Small intestine (tissue), 7 donors: ENCODE results near the gene LIMA1. TPM values are rescaled to one million over a fixed set of nuclear protein-coding genes. Genes with fewer than 3 reads are reported as not detected.
"Not testable (repeated sequence)": the region's sequence is repeated elsewhere in the genome, so short reads cannot be mapped to it uniquely, and the experiment has no call there.

Source experiments
- DNase-seq, 2 donors: peaks; one replicate each; pipeline versions ENCODE4 v3.0.0 to v3.0.0-alpha.2; 2013
- FAIRE-seq: peaks from 2 replicates; lab custom pipeline; 2012; peaks lifted over from hg19 to GRCh38; lab: Jason Lieb, UNC
- H3K27ac ChIP-seq, 3 donors: one replicate each; pipeline ENCODE4 v1.5.1; 2013; ENCODE audit warnings: low read length in 2 of 3, mild to moderate bottlenecking in 2 of 3, control low read depth in 1 of 3, inconsistent platforms in 1 of 3, low read depth in 1 of 3, moderate library complexity in 1 of 3
- H3K27me3 ChIP-seq, 3 donors: one replicate each; pipeline ENCODE4 v1.6.1; 2013; ENCODE audit warnings: low read length in 3 of 3, inconsistent platforms in 1 of 3; ENCODE audit not compliant: control insufficient read depth in 3 of 3, insufficient read depth in 3 of 3
- H3K36me3 ChIP-seq, 3 donors: one replicate each; pipeline ENCODE4 v1.6.1; 2013; ENCODE audit warnings: low read length in 3 of 3, inconsistent platforms in 1 of 3, low read depth in 1 of 3, mild to moderate bottlenecking in 1 of 3, moderate library complexity in 1 of 3; ENCODE audit not compliant: control insufficient read depth in 3 of 3, insufficient read depth in 2 of 3
- H3K4me1 ChIP-seq, 3 donors: one replicate each; pipeline ENCODE4 v1.6.1; 2013; ENCODE audit warnings: low read length in 2 of 3, inconsistent platforms in 1 of 3, low read depth in 1 of 3, mild to moderate bottlenecking in 1 of 3, moderate library complexity in 1 of 3; ENCODE audit not compliant: control insufficient read depth in 3 of 3, insufficient read depth in 2 of 3
- H3K4me3 ChIP-seq, 3 donors: one replicate each; pipeline ENCODE4 v1.5.1; 2013; ENCODE audit warnings: low read length in 3 of 3, control low read depth in 1 of 3, inconsistent platforms in 1 of 3, low read depth in 1 of 3, mild to moderate bottlenecking in 1 of 3, moderate library complexity in 1 of 3
- H3K9me3 ChIP-seq, 2 donors: one replicate each; pipeline ENCODE4 v1.6.1; 2013; ENCODE audit warnings: low read depth in 1 of 2, low read length in 1 of 2; ENCODE audit not compliant: control insufficient read depth in 2 of 2, insufficient read depth in 1 of 2
- WGBS, 3 donors: extraction: QIAGEN DNeasy Blood & Tissue Kit; methylation state at CpG; one replicate each; pipeline ENCODE4 v1.1.7; 2013; 5-methylcytosine and 5-hydroxymethylcytosine counted together
- polyA plus RNA-seq, 4 donors: library from polyadenylated mRNA; stranded (reverse) in 3 of 4; unstranded in 1 of 4; fragments of 200-250 nt in 3 of 4; fragments of 120-200 nt in 1 of 4; gene quantifications; one replicate each; pipeline versions ENCODE4 v1.2.1 to v1.2.3, GENCODE V29; 2013
- donor health status: healthy with polysubstance abuse.
- donor health status: control.
- donor health status: control.
- donor health status: Bipolar disorder and iron deficiency.
- donor health status: healthy.

The LIMA1 gene
- polyA plus RNA-seq, 4 donors = 89.7 to 219 (median 114) TPM

DNA sequence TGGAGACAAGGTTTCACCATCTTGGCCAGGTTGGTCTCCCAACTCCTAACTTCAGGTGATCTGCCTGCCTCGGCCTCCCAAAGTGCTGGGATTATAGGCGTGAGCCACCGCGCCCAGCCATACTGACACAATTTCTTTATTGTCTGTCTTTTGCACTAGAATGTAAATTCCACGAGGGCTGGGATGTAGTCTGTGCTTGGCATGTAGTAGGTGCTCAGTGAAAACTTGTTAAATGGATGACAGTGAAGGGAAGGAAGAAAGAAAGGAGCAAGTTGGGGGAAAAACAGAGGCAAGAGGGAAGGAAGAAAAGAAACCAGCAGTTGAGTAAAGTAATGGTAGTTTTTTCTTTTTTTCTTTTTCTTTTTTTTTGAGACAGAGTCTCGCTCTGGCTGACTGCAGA lies 53.1 kb downstream of the LIMA1 start:
- Histone ChIP-seq H3K36me3 (peaks cover 0 to 64% (median 16%) of the 10 kb centered on the region in 3 donors), H3K27me3 (no peaks in the 10 kb centered on the region), H3K9me3 (no peaks in the 10 kb centered on the region), H3K27ac (no peak overlapping the region), H3K4me1 (peaks cover 0 to 3% (median 0%) of the 10 kb centered on the region in 3 donors), H3K4me3 (no peak overlapping the region)
- FAIRE-seq = no peak
- 90 to 95% (median 92%) methylated on average over 6 of the region's 6 CpGs for WGBS, 3 donors
- DNase-seq = no peak

DNA sequence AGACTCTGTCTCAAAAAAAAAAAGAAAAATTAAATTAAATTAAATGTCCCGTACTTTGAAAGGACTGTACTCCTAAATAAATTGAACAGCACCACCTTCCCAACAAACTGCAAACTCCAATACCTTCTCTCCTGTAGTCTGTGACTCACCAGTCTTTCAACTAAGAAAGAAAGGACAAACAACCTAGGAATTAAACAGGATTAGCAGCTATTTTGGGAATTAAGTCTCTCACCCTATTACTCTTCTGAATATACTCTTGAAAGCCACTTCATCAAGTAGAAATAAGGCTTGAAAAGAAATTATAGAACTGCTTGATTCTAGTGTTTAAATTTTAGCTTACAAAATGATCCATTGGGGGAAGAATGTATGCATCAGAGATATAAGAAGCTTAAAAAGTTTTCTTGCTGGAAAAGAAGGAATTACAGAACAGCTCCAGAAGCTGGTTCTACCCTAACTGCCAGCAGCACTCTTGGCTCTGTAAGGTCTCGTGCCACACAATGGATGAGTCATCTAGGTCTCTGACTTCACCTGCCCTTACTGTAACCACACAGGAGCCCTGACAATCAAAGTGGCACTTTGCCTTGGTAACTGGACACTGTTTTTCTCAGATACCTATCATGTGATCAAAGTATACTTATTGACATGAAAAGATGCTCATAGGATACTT lies 59.2 kb downstream of the LIMA1 start:
- WGBS, 3 donors = 42 to 70% (median 48%) methylated on average over 2 of the region's 2 CpGs
- H3K36me3 ChIP-seq = peaks cover 0 to 46% (median 10%) of the 10 kb centered on the region in 3 donors
- peaks cover 0 to 26% (median 0%) of the 10 kb centered on the region in 3 donors for H3K4me1 ChIP-seq
- H3K27ac ChIP-seq = peak overlapping the region in 1 of 3 donors; percentile 32
- no peaks in the 10 kb centered on the region for H3K9me3 ChIP-seq
- no peaks in the 10 kb centered on the region for H3K27me3 ChIP-seq
- FAIRE-seq (no peak), DNase-seq (peak; percentile 67 to 73)
- no peak overlapping the region for H3K4me3 ChIP-seq

DNA sequence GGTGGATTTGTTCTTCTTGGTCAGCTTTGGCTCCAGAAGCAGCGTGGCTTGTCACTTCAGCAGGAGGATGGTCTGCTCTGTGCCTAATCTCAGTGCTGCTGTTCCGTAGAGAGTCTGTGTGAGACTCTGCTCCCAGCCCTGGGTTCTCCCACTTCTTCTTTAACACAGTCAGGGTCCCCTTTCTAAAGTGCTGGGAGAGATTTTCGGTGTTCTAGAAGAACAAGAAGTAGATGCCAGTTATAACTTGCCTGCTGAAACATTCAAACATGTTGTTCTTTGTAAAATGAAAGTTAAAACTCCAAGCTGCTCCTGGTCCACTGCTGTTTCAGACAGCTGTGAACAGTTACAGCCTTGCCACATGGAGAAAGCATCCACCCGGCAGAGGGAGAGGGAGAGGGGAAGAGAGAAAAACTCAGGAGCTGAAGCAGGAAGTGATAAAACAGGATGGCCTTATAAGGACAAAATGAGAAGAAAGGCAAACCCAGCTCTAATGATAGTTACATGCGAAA lies 61.0 kb downstream of the LIMA1 start:
- no peaks in the 10 kb centered on the region for H3K9me3 ChIP-seq
- H3K36me3 ChIP-seq = peaks cover 0 to 49% (median 9%) of the 10 kb centered on the region in 3 donors
- peaks cover 0 to 26% (median 0%) of the 10 kb centered on the region in 3 donors for H3K4me1 ChIP-seq
- peak overlapping the region; percentile 2 to 41 (median 4) for H3K4me3 ChIP-seq
- peak overlapping the region; percentile 7 to 76 (median 69) for H3K27ac ChIP-seq
- DNase-seq (peak in 1 of 2 donors; percentile 66), FAIRE-seq (no peak)
- 19 to 69% (median 44%) methylated on average over 5 of the region's 5 CpGs for WGBS, 3 donors
- no peaks in the 10 kb centered on the region for H3K27me3 ChIP-seq

DNA sequence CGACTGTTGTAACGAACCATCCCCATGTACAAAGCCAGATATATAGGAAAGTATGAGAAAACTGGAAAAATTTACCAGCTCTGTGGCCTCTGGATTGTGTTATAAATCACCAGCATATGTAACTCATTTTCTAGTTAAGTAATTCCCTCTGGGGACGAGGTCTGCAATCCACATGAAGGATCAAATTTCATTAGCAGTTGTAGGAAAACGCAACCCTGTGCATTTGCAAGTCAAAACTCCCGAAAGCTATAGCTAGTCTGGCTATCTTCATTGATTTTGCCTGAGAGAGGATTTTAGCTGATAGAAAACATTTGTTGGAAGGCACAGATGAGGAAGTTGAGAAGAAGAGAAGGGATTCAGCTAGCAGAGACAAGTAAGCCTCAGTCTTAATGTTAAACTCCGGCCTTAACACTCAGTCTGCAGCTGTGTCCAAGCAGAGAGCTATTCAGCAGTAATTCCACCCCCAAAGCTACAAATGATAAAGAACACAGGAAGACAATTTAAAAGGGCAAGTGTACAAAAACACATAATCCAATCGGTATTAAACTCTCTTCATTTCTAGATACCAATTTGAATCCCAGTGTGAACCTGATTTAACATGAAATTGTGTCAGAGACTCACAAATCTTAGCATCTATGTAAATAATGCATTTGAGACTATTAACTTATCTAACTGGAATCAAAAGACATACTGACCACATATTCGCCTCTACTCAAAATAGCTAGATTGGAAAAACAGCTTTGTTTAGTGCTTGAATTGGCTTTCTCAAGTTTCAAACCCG lies 61.9 kb downstream of the LIMA1 start:
- H3K4me1 ChIP-seq = peaks cover 0 to 26% (median 0%) of the 10 kb centered on the region in 3 donors
- no peaks in the 10 kb centered on the region for H3K27me3 ChIP-seq
- DNase-seq (peak in 1 of 2 donors; percentile 49), FAIRE-seq (no peak)
- WGBS, 3 donors = 29 to 69% (median 47%) methylated on average over 9 of the region's 9 CpGs
- no peaks in the 10 kb centered on the region for H3K9me3 ChIP-seq
- H3K27ac ChIP-seq = peak overlapping the region; percentile 32 to 76 (median 69)
- H3K4me3 ChIP-seq = peak overlapping the region in 2 of 3 donors; percentile 4 to 41
- peaks cover 0 to 53% (median 11%) of the 10 kb centered on the region in 3 donors for H3K36me3 ChIP-seq

DNA sequence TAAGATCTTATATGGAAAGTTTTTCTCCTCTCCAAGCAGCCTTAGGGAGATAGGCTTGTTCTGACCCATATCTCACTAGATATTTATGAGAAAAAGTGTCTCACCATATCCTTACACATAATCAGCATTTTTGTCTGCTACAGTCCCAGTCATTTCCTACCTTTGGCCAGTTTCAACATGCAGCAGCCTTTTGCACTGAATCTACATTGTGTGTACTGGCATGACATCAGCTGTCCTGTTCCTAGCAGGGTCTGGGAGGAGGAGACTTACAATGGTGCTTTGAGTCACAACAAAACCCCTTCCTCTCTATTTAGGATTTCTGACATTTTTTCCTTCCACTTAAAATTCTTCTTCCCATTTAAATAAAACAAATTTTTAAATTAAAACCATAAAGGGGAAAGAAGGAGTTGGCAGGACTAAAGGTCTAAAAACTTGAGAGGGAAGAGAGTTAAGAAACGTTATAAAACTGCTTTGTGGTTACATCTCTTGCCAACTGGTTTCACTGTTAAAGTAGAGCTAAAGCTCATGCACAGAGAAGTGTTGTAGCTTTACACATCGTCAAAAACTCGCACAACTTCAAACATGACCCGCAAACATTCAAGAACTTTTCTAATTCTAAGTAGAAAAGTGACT lies 62.8 kb downstream of the LIMA1 start:
- H3K27me3 ChIP-seq = no peaks in the 10 kb centered on the region
- no peak for FAIRE-seq
- H3K4me3 ChIP-seq = peak overlapping the region in 1 of 3 donors; percentile 41
- H3K4me1 ChIP-seq = peaks cover 0 to 26% (median 0%) of the 10 kb centered on the region in 3 donors
- peak in 1 of 2 donors; percentile 26 for DNase-seq
- peaks cover 0 to 56% (median 11%) of the 10 kb centered on the region in 3 donors for H3K36me3 ChIP-seq
- no peaks in the 10 kb centered on the region for H3K9me3 ChIP-seq
- 27 to 58% (median 38%) methylated on average over 4 of the region's 4 CpGs for WGBS, 3 donors
- H3K27ac ChIP-seq = peak overlapping the region in 2 of 3 donors; percentile 66 to 76

DNA sequence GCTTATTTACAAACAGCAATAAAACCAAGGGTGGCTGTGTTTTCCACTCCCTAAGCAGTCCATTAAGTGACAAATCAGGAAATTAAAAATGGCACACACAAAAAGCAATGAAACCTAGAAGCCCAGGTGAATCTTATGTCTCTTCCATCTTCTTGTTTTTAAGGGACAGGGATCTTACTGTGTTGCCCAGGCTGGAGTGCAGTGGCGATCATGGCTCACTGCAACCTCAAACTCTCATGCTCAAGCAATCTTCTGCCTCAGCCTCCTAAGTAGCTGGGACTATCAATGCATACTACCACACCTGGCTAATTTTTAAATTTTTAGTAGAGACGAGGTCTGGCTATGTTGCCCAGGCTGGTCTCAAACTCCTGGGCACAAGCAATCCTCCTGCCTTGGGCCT lies 63.8 kb downstream of the LIMA1 start:
- H3K4me1 ChIP-seq = peaks cover 0 to 26% (median 0%) of the 10 kb centered on the region in 3 donors
- no peaks in the 10 kb centered on the region for H3K9me3 ChIP-seq
- no peak for DNase-seq
- H3K27me3 ChIP-seq = no peaks in the 10 kb centered on the region
- no peak overlapping the region for H3K4me3 ChIP-seq
- 89 to 100% (median 91%) methylated on average over 2 of the region's 2 CpGs for WGBS, 3 donors
- no peak overlapping the region for H3K27ac ChIP-seq
- FAIRE-seq = no peak
- peaks cover 0 to 55% (median 11%) of the 10 kb centered on the region in 3 donors for H3K36me3 ChIP-seq

DNA sequence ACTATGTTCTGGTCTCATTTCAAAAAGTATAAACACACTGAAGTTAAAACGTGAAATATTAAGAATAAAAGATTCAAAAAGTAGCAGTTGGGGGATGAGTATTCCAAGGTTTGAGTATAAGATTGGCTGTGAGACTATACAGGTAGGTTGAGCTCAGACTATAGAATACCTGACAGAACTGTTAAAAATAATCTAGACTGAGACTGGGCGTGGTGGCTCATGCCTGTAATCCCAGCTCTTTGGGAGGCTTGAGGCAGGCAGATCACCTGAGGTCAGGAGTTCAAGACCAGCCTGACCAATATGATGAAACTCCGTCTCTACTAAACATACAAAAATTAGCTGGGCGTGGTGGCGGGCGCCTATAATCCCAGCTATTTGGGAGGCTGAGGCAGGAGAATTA lies 64.3 kb downstream of the LIMA1 start:
- H3K27me3 ChIP-seq, H3K4me3 ChIP-seq, H3K27ac ChIP-seq, H3K9me3 ChIP-seq, FAIRE-seq, DNase-seq: not testable (repeated sequence)
- H3K36me3 ChIP-seq = peaks cover 0 to 58% (median 11%) of the 10 kb centered on the region in 3 donors
- 91 to 95% (median 92%) methylated on average over 6 of the region's 6 CpGs for WGBS, 3 donors
- H3K4me1 ChIP-seq = peaks cover 0 to 26% (median 0%) of the 10 kb centered on the region in 3 donors

DNA sequence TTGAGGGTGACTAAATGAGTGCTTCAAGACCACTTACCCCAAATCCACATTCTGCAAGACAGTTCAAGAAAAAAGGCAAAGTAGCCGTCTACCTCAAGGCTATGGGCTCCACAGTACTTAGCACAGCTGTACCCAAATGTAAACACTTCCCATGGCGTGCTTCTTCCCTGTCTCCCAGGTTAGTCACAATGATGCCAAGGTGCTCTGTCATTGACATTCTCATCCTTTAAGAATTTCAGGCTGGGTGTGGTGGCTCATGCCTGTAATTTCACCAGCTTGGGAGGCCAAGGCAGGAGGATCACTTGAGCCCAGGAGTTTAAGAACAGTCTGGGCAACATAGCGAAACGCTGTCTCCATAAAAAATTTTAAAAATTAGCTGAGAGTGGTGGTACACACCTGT lies 64.9 kb downstream of the LIMA1 start:
- no peaks in the 10 kb centered on the region for H3K9me3 ChIP-seq
- peaks cover 0 to 26% (median 0%) of the 10 kb centered on the region in 3 donors for H3K4me1 ChIP-seq
- no peak for FAIRE-seq
- no peak overlapping the region for H3K27ac ChIP-seq
- 96 to 98% (median 96%) methylated on average over 4 of the region's 4 CpGs for whole genome bisulfite sequencing, 3 donors
- no peak overlapping the region for H3K4me3 ChIP-seq
- H3K36me3 ChIP-seq = peaks cover 0 to 54% (median 11%) of the 10 kb centered on the region in 3 donors
- no peaks in the 10 kb centered on the region for H3K27me3 ChIP-seq
- DNase-seq = no peak
